Measurements from ENCODE around the gene SLC30A10.

DNA sequence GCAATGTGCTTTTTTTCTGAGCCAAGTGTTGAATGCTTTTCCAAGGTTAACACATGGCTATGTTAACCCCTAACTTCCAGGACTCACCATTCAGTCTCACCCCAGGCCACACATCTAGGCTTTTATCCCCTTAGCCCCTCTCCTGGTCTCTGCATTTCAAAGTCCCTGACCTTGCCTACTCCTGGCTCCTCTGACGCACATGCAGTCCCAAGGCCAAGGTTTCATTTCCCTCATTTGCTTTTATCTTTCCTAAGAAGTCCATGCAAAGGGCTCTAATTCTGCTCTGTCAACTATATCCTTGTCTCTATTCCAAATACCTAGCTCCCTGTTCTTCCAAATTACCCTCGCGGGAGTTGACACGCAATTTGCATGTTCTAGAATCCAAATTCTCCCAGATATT, 25.4 kb downstream of the SLC30A10 start:
- TF ChIP-seq, protein P1, sequence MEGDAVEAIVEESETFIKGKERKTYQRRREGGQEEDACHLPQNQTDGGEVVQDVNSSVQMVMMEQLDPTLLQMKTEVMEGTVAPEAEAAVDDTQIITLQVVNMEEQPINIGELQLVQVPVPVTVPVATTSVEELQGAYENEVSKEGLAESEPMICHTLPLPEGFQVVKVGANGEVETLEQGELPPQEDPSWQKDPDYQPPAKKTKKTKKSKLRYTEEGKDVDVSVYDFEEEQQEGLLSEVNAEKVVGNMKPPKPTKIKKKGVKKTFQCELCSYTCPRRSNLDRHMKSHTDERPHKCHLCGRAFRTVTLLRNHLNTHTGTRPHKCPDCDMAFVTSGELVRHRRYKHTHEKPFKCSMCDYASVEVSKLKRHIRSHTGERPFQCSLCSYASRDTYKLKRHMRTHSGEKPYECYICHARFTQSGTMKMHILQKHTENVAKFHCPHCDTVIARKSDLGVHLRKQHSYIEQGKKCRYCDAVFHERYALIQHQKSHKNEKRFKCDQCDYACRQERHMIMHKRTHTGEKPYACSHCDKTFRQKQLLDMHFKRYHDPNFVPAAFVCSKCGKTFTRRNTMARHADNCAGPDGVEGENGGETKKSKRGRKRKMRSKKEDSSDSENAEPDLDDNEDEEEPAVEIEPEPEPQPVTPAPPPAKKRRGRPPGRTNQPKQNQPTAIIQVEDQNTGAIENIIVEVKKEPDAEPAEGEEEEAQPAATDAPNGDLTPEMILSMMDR (IDR thresholded peaks at IDR 0.05): no peak
- TF ChIP-seq POLR2A (IDR thresholded peaks at IDR 0.05): no peak
